IMR-90 (cell line): ENCODE measurements around the gene PDZK1. TPM values are rescaled to one million over a fixed set of nuclear protein-coding genes. Genes with fewer than 3 reads are reported as not detected.
A peak's percentile ranks its signal among the peaks of the same experiment; 100 is the strongest.

Source experiments
- ATAC-seq: fragments of 200-7000 bp; cut with Tn5 transposase; 2 replicates; pipeline ENCODE4 v1.9.1; 2020; ENCODE audit warnings: low read depth, mild to moderate bottlenecking, moderate library complexity
- BruUV-seq: library from RNA; stranded (reverse); fragments of 400-500 nt; replicated peaks from 2 replicates; lab custom pipeline; 2021; lab: Mats Ljungman, UMichigan
- CTCF ChIA-PET: fragments of 300-600 bp; formaldehyde crosslinking; extraction: SDS; loops from one replicate; lab custom pipeline; 2021; ENCODE audit warnings: antibody characterized with exemption; lab: Yijun Ruan, JAX
- POLR2A ChIA-PET: fragments of 300-600 bp; sonication (Branson Sonifier 250); formaldehyde crosslinking; loops from one replicate; lab custom pipeline; 2022; ENCODE audit warnings: antibody characterized with exemption; ENCODE audit not compliant: unreplicated experiment; lab: Charles Lee
- DNase-seq: peaks from one replicate; pipeline ENCODE4 v3.0.0; 2013
- H2AFZ ChIP-seq: replicated peaks from 2 replicates; pipeline ENCODE3; 2013; ENCODE audit warnings: low read length, mild to moderate bottlenecking; ENCODE audit not compliant: poor library complexity
- H2AK5ac ChIP-seq: 2 replicates; pipeline ENCODE4 v1.6.1; 2013; ENCODE audit warnings: low read depth, low read length, inconsistent platforms
- H2AK9ac ChIP-seq: replicated peaks from 2 replicates; pipeline ENCODE3; 2013; ENCODE audit warnings: mild to moderate bottlenecking, low read depth, low read length, moderate library complexity; ENCODE audit not compliant: poor library complexity
- H2BK120ac ChIP-seq: 2 replicates; pipeline ENCODE4 v1.6.1; 2013; ENCODE audit warnings: low read depth, low read length, inconsistent platforms
- H2BK15ac ChIP-seq: 3 replicates; pipeline ENCODE4 v1.6.1; 2013; ENCODE audit warnings: low read depth, low read length, inconsistent platforms
- H2BK20ac ChIP-seq: 2 replicates; pipeline ENCODE4 v1.6.1; 2013; ENCODE audit warnings: low read depth, mild to moderate bottlenecking, inconsistent platforms, low read length, moderate library complexity
- H2BK5ac ChIP-seq: 2 replicates; pipeline ENCODE4 v1.6.1; 2013; ENCODE audit warnings: mild to moderate bottlenecking, low read depth, low read length, inconsistent platforms; ENCODE audit not compliant: poor library complexity, severe bottlenecking
- H3K14ac ChIP-seq: replicated peaks from 2 replicates; pipeline ENCODE4 v1.6.1; 2013; ENCODE audit warnings: low read depth, low read length, inconsistent platforms
- H3K18ac ChIP-seq: 2 replicates; pipeline ENCODE4 v1.6.1; 2013; ENCODE audit warnings: low read depth, low read length, control low read depth
- H3K23ac ChIP-seq: 2 replicates; pipeline ENCODE4 v1.6.1; 2013; ENCODE audit warnings: low read depth, low read length, inconsistent platforms
- H3K27ac ChIP-seq: 2 replicates; pipeline ENCODE4 v1.5.1; 2013; ENCODE audit warnings: mild to moderate bottlenecking, control low read depth, low read length; ENCODE audit not compliant: insufficient read depth
- H3K27me3 ChIP-seq: 2 replicates; pipeline ENCODE4 v1.6.1; 2013; ENCODE audit warnings: low read length; ENCODE audit not compliant: control insufficient read depth, insufficient read depth
- H3K36me3 ChIP-seq: 2 replicates; pipeline ENCODE4 v1.6.1; 2013; ENCODE audit warnings: low read length, mixed read lengths; ENCODE audit not compliant: control insufficient read depth, insufficient read depth
- H3K4ac ChIP-seq: 2 replicates; pipeline ENCODE4 v1.6.1; 2013; ENCODE audit warnings: low read depth, low read length, inconsistent platforms
- H3K4me1 ChIP-seq: 2 replicates; pipeline ENCODE4 v1.6.1; 2013; ENCODE audit warnings: low read length, mixed read lengths; ENCODE audit not compliant: control insufficient read depth, insufficient read depth
- H3K4me2 ChIP-seq: 2 replicates; pipeline ENCODE4 v1.6.1; 2013; ENCODE audit warnings: low read depth, mild to moderate bottlenecking, control low read depth, low read length, moderate library complexity
- H3K4me3 ChIP-seq: 2 replicates; pipeline ENCODE4 v1.5.1; 2013; ENCODE audit warnings: low read depth, mild to moderate bottlenecking, control low read depth, low read length, moderate library complexity; ENCODE audit not compliant: insufficient read depth
- H3K56ac ChIP-seq: 2 replicates; pipeline ENCODE4 v1.6.1; 2013; ENCODE audit warnings: low read length, inconsistent platforms; ENCODE audit not compliant: insufficient read depth; ENCODE audit errors: extremely low read depth
- H3K79me1 ChIP-seq, 2 experiments: 2 replicates each; pipeline ENCODE4 v1.6.1; 2013; ENCODE audit warnings: low read length in 2 of 2, inconsistent platforms in 1 of 2, low read depth in 1 of 2
- H3K9ac ChIP-seq: 2 replicates; pipeline ENCODE4 v1.6.1; 2013; ENCODE audit warnings: low read depth, low read length, control low read depth
- H3K9me1 ChIP-seq: 2 replicates; pipeline ENCODE4 v1.6.1; 2013; ENCODE audit warnings: low read length, inconsistent platforms; ENCODE audit not compliant: insufficient read depth
- H3K9me3 ChIP-seq: 2 replicates; pipeline ENCODE4 v1.6.1; 2013; ENCODE audit warnings: low read length; ENCODE audit not compliant: control insufficient read depth, insufficient read depth
- H4K20me1 ChIP-seq: 2 replicates; pipeline ENCODE4 v1.6.1; 2013; ENCODE audit warnings: low read length, inconsistent platforms; ENCODE audit not compliant: insufficient read depth
- H4K5ac ChIP-seq: 2 replicates; pipeline ENCODE4 v1.6.1; 2013; ENCODE audit warnings: mild to moderate bottlenecking, low read depth, low read length, control low read depth
- H4K8ac ChIP-seq, 2 experiments: 2 replicates each; pipeline ENCODE4 v1.6.1; 2013; ENCODE audit warnings: low read depth in 2 of 2, low read length in 2 of 2, control low read depth in 1 of 2, inconsistent platforms in 1 of 2
- H4K91ac ChIP-seq: 2 replicates; pipeline ENCODE4 v1.6.1; 2013; ENCODE audit warnings: low read depth, low read length, inconsistent platforms; ENCODE audit not compliant: insufficient read depth
- BHLHE40 ChIP-seq: fragments of 150-350 bp; IDR thresholded peaks from 2 replicates; pipeline ENCODE4 v1.6.1; 2016; ENCODE audit warnings: mild to moderate bottlenecking, low read depth, low read length
- CHD1 ChIP-seq: IDR thresholded peaks from 2 replicates; pipeline ENCODE4 v1.6.1; 2012; ENCODE audit warnings: low read depth, low read length, improper control_type of control experiment
- FOS ChIP-seq: fragments of 150-350 bp; IDR thresholded peaks from 2 replicates; pipeline ENCODE4 v1.6.1; 2016; ENCODE audit warnings: low read depth, low read length
- NFE2L2 ChIP-seq: fragments of 150-350 bp; IDR thresholded peaks from 2 replicates; pipeline ENCODE4 v1.6.1; 2016; ENCODE audit warnings: low read depth, mild to moderate bottlenecking, low read length
- RAD21 ChIP-seq: IDR thresholded peaks from 2 replicates; pipeline ENCODE4 v1.6.1; 2012; ENCODE audit warnings: low read length, improper control_type of control experiment
- RCOR1 ChIP-seq: IDR thresholded peaks from 2 replicates; pipeline ENCODE4 v1.6.1; 2012; ENCODE audit warnings: mild to moderate bottlenecking, low read length, improper control_type of control experiment; ENCODE audit not compliant: insufficient replicate concordance
- RFX5 ChIP-seq: IDR thresholded peaks from 2 replicates; pipeline ENCODE4 v1.8.0; 2012; ENCODE audit warnings: low read depth, mild to moderate bottlenecking, low read length, moderate library complexity
- SMC3 ChIP-seq: fragments of 150-350 bp; IDR thresholded peaks from 2 replicates; pipeline ENCODE4 v1.6.1; 2016; ENCODE audit warnings: low read depth, mild to moderate bottlenecking, antibody characterized with exemption, low read length, moderate library complexity
- WGBS, 2 experiments: methylation state at CpG; one replicate each; pipeline versions ENCODE4 v1.1.5 to v1.1.7; 2013; ENCODE audit warnings: missing lambda C conversion rate in 2 of 2; ENCODE audit not compliant: insufficient read length in 1 of 2; ENCODE audit errors: extremely low coverage in 2 of 2; 5-methylcytosine and 5-hydroxymethylcytosine counted together
- dilution Hi-C: fragments of 300-500 bp; cut with HindIII; formaldehyde crosslinking; loops from one replicate; pipeline ENCODE4 v1.14.3; 2018; ENCODE audit warnings: low sequenced_read_pairs; ENCODE audit not compliant: unreplicated experiment
- in situ Hi-C: fragments of 300-500 bp; cut with MboI; formaldehyde crosslinking; loops from 3 replicates; pipeline ENCODE4 v1.14.3; 2019; ENCODE audit warnings: low sequenced_read_pairs, inconsistent platforms, mixed read lengths
- intact Hi-C: fragments of 100-400 bp; cut with micrococcal nuclease; formaldehyde crosslinking; loops from 2 replicates; pipeline ENCODE4 v1.10.0; 2022
- polyA plus RNA-seq, 3 experiments: library from polyadenylated mRNA; depleted of rRNA; stranded (reverse); fragments of >200 nt; gene quantifications; 2 replicates each; pipeline ENCODE4 v1.2.3, GENCODE V29; 2012; ENCODE audit warnings: low replicate concordance in 1 of 3
- total RNA-seq: library from RNA; depleted of rRNA; stranded (reverse); fragments of >200 nt; gene quantifications from 2 replicates; pipeline ENCODE4 v1.2.3, GENCODE V29; 2012
- TF ChIP-seq, protein P1 (sequence below): fragments of 150-350 bp; IDR thresholded peaks from 2 replicates; pipeline ENCODE4 v1.6.1; 2017; ENCODE audit warnings: mild to moderate bottlenecking, antibody characterized with exemption, low read length, low read depth
- TF ChIP-seq, protein P2 (sequence below): conservative IDR thresholded peaks from 2 replicates; pipeline ENCODE4 v1.5.1; 2012; ENCODE audit warnings: mild to moderate bottlenecking, low read depth, low read length, improper control_type of control experiment

The PDZK1 gene
- total and polyA plus RNA-seq, 2 of the 4 experiments (the other 2 are of a cell fraction): 1.4 to 2.1 TPM

DNA sequence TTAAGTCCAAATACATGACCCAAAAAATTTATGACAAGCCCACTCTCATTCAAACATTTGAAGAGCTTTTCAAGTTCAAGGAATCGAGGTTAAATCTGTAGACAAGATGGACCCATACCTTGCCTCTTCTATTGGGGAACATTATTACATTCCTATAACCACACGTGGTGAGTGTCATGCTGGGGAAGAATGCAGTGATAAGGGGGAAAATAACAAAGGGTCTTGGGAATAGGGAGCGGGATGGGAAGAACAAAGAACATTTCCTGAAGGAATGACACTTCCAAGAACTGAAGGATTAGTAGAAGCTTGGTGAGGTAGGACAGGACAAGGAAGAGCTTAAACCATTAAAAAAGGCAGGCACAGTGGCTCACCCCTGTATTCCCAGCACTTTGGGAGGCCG lies 18.8 kb downstream of the PDZK1 start:
- H3K18ac ChIP-seq: no peak overlapping the region
- no peaks in the 10 kb centered on the region for H4K20me1 ChIP-seq
- BruUV-seq: no TSS peak
- H3K4ac ChIP-seq: no peak overlapping the region
- no peak for TF ChIP-seq RAD21
- no peak for TF ChIP-seq SMC3
- no peak for TF ChIP-seq RFX5
- no peak for TF ChIP-seq FOS
- TF ChIP-seq BHLHE40: no peak
- TF ChIP-seq, protein P1, sequence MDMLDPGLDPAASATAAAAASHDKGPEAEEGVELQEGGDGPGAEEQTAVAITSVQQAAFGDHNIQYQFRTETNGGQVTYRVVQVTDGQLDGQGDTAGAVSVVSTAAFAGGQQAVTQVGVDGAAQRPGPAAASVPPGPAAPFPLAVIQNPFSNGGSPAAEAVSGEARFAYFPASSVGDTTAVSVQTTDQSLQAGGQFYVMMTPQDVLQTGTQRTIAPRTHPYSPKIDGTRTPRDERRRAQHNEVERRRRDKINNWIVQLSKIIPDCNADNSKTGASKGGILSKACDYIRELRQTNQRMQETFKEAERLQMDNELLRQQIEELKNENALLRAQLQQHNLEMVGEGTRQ: no peak
- TF ChIP-seq NFE2L2: no peak
- no peak for TF ChIP-seq RCOR1
- no peak for TF ChIP-seq CHD1
- TF ChIP-seq, protein P2, sequence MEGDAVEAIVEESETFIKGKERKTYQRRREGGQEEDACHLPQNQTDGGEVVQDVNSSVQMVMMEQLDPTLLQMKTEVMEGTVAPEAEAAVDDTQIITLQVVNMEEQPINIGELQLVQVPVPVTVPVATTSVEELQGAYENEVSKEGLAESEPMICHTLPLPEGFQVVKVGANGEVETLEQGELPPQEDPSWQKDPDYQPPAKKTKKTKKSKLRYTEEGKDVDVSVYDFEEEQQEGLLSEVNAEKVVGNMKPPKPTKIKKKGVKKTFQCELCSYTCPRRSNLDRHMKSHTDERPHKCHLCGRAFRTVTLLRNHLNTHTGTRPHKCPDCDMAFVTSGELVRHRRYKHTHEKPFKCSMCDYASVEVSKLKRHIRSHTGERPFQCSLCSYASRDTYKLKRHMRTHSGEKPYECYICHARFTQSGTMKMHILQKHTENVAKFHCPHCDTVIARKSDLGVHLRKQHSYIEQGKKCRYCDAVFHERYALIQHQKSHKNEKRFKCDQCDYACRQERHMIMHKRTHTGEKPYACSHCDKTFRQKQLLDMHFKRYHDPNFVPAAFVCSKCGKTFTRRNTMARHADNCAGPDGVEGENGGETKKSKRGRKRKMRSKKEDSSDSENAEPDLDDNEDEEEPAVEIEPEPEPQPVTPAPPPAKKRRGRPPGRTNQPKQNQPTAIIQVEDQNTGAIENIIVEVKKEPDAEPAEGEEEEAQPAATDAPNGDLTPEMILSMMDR: no peak
- H4K5ac ChIP-seq: no peak overlapping the region
- H2BK20ac ChIP-seq: 0 out of 2 replicates have a peak overlapping the region, but pooled peaks have one; percentile 1
- H3K36me3 ChIP-seq: no peaks in the 10 kb centered on the region
- H3K9me1 ChIP-seq: peaks cover 7% of the 10 kb centered on the region
- no peak overlapping the region for H3K56ac ChIP-seq
- ATAC-seq (no peak), DNase-seq (no peak)
- H3K14ac ChIP-seq: no peak overlapping the region
- H2BK120ac ChIP-seq: no peak overlapping the region
- no peak overlapping the region for H4K8ac ChIP-seq
- no peak overlapping the region for H3K9ac ChIP-seq
- no peak overlapping the region for H3K23ac ChIP-seq
- dilution Hi-C loops: no loop called here
- in situ Hi-C loops: no loop called here
- no peak overlapping the region for H3K4me2 ChIP-seq
- WGBS, 2 experiments: no CpG with 5 or more reads among the region's 4 CpGs
- ChIA-PET POLR2A (no interaction called here), CTCF (no interaction called here)
- H2BK5ac ChIP-seq: no peak overlapping the region
- intact Hi-C loops: no loop called here
- H3K9me3 ChIP-seq: no peaks in the 10 kb centered on the region
- H2AFZ ChIP-seq: no peak overlapping the region
- 0 out of 4 replicates have a peak, but pooled peaks cover 0 to 3% of the 10 kb centered on the region in 2 experiments for H3K79me1 ChIP-seq
- peaks cover 10% of the 10 kb centered on the region; the same call in 1 of the 2 replicates for H3K4me1 ChIP-seq
- no peak overlapping the region for H2AK9ac ChIP-seq
- H4K91ac ChIP-seq: no peak overlapping the region
- no peaks in the 10 kb centered on the region for H3K27me3 ChIP-seq
- no peak overlapping the region for H3K4me3 ChIP-seq
- H2BK15ac ChIP-seq: no peak overlapping the region
- no peak overlapping the region for H2AK5ac ChIP-seq
- no peak overlapping the region for H3K27ac ChIP-seq
